HepG2 (cell line): ENCODE data around the gene ADCY7.

Experiments used
- FOXK1 ChIP-seq: sonication (generic); formaldehyde crosslinking; IDR thresholded peaks from 2 replicates; pipeline ENCODE4 v1.4.0; 2020; ENCODE audit warnings: low read depth, missing genetic modification reagents, borderline replicate concordance
- IKZF1 ChIP-seq: fragments of 450-650 bp; IDR thresholded peaks from 2 replicates; pipeline ENCODE4 v1.7.1; 2016
- KLF11 ChIP-seq: IDR thresholded peaks from 2 replicates; pipeline ENCODE4 v1.6.1; 2016; ENCODE audit warnings: missing compliant biosample characterization
- KLF13 ChIP-seq: sonication (generic); formaldehyde crosslinking; IDR thresholded peaks from 2 replicates; pipeline ENCODE4 v1.4.0; 2020; ENCODE audit warnings: mild to moderate bottlenecking, missing genetic modification reagents
- MED8 ChIP-seq: sonication (generic); formaldehyde crosslinking; IDR thresholded peaks from 2 replicates; pipeline ENCODE4 v1.8.1; 2023; ENCODE audit warnings: mild to moderate bottlenecking, missing genetic modification reagents; ENCODE audit not compliant: insufficient replicate concordance
- NR1H2 ChIP-seq: sonication (generic); formaldehyde crosslinking; IDR thresholded peaks from 2 replicates; pipeline ENCODE4 v1.8.1; 2022; ENCODE audit warnings: low read depth, missing genetic modification reagents, borderline replicate concordance
- SMAD1 ChIP-seq: sonication (generic); formaldehyde crosslinking; IDR thresholded peaks from 2 replicates; pipeline ENCODE4 v1.4.0; 2020; ENCODE audit warnings: missing genetic modification reagents, low read depth, mild to moderate bottlenecking, borderline replicate concordance
- ZZZ3 ChIP-seq: sonication (generic); formaldehyde crosslinking; IDR thresholded peaks from 2 replicates; pipeline ENCODE4 v1.4.0; 2020; ENCODE audit warnings: missing genetic modification reagents, mild to moderate bottlenecking, borderline replicate concordance
- TF ChIP-seq, protein P1 (sequence below): sonication (generic); formaldehyde crosslinking; conservative IDR thresholded peaks from 2 replicates; pipeline ENCODE4 v1.8.1; 2023; ENCODE audit warnings: missing genetic modification reagents
- TF ChIP-seq, protein P2 (sequence below), 2 experiments: IDR thresholded peaks; 2 replicates each; pipeline ENCODE4 v1.6.1; 2011 to 2012; ENCODE audit warnings: low read length in 2 of 2, borderline replicate concordance in 1 of 2, low read depth in 1 of 2, mild to moderate bottlenecking in 1 of 2, moderate library complexity in 1 of 2
- TF ChIP-seq, protein P3 (sequence below), 2 experiments: sonication (generic) in 1 of 2; formaldehyde crosslinking in 1 of 2; IDR thresholded peaks; 2 replicates each; pipeline versions ENCODE4 v1.5.1 to v1.6.1; 2011 to 2020; ENCODE audit warnings: borderline replicate concordance in 1 of 2, low read depth in 1 of 2, low read length in 1 of 2, mild to moderate bottlenecking in 1 of 2, missing genetic modification reagents in 1 of 2, moderate library complexity in 1 of 2
- TF ChIP-seq, protein P4 (sequence below): sonication (generic); formaldehyde crosslinking; IDR thresholded peaks from 2 replicates; pipeline ENCODE4 v1.4.0; 2020; ENCODE audit warnings: missing genetic modification reagents, borderline replicate concordance
- TF ChIP-seq, protein P5 (sequence below): sonication (generic); formaldehyde crosslinking; IDR thresholded peaks from 2 replicates; pipeline ENCODE4 v1.8.1; 2023; ENCODE audit warnings: mild to moderate bottlenecking, inconsistent platforms, moderate library complexity, missing genetic modification reagents, borderline replicate concordance
- TF ChIP-seq, protein P6 (sequence below): sonication (generic); formaldehyde crosslinking; IDR thresholded peaks from 2 replicates; pipeline ENCODE4 v1.4.0; 2020; ENCODE audit warnings: missing genetic modification reagents

DNA sequence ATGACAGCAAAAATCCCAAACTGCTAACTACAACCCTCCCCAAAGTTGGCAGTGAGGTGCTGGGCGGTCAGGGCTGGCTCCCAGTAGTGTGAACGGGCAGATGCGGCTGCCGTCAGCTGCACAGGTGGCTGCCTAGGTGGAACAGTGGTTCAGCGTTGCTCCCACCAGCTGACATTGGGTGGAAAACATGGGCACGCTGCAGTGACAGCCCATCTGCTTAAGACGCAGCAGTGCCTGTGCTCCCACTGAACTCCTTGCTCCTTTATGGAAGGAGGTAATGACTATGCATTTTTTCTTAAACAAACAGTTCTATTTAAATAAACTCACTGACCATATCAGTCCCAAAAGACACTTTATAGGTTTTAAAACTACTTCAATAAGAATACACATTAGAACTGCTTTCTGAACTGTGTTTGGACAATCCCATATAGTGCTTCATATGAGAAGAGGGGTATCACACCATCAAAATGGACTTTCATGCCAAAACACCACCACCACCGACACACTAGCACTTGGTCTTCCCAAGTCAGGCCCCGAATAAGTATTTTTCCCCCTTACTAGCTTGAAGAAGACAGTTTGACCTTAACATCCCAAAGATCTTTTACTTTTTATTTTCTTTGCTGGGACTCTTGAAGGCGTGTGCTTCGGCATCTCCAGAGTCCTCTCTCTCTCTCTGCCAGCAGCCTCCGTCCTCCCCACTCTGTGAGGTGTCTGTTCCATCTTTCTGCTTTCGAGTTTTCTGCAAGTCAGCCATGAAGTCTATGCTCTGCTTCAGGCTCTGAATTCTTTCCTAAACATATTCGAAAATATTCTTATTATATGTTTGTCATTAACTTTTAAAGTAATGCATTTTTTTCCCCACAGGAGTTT is 68.0 kb downstream of the ADCY7 start:
- TF ChIP-seq, protein P1, sequence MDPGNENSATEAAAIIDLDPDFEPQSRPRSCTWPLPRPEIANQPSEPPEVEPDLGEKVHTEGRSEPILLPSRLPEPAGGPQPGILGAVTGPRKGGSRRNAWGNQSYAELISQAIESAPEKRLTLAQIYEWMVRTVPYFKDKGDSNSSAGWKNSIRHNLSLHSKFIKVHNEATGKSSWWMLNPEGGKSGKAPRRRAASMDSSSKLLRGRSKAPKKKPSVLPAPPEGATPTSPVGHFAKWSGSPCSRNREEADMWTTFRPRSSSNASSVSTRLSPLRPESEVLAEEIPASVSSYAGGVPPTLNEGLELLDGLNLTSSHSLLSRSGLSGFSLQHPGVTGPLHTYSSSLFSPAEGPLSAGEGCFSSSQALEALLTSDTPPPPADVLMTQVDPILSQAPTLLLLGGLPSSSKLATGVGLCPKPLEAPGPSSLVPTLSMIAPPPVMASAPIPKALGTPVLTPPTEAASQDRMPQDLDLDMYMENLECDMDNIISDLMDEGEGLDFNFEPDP (CRISPR knock-in tag) = no peak
- TF ChIP-seq, protein P2, sequence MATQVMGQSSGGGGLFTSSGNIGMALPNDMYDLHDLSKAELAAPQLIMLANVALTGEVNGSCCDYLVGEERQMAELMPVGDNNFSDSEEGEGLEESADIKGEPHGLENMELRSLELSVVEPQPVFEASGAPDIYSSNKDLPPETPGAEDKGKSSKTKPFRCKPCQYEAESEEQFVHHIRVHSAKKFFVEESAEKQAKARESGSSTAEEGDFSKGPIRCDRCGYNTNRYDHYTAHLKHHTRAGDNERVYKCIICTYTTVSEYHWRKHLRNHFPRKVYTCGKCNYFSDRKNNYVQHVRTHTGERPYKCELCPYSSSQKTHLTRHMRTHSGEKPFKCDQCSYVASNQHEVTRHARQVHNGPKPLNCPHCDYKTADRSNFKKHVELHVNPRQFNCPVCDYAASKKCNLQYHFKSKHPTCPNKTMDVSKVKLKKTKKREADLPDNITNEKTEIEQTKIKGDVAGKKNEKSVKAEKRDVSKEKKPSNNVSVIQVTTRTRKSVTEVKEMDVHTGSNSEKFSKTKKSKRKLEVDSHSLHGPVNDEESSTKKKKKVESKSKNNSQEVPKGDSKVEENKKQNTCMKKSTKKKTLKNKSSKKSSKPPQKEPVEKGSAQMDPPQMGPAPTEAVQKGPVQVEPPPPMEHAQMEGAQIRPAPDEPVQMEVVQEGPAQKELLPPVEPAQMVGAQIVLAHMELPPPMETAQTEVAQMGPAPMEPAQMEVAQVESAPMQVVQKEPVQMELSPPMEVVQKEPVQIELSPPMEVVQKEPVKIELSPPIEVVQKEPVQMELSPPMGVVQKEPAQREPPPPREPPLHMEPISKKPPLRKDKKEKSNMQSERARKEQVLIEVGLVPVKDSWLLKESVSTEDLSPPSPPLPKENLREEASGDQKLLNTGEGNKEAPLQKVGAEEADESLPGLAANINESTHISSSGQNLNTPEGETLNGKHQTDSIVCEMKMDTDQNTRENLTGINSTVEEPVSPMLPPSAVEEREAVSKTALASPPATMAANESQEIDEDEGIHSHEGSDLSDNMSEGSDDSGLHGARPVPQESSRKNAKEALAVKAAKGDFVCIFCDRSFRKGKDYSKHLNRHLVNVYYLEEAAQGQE (IDR thresholded peaks at IDR 0.05; ENCODE audit: borderline replicate concordance in 1 of 2, low read depth in 1 of 2, low read length in 2 of 2) = no peak
- TF ChIP-seq MED8 (CRISPR knock-in tag) (no peak), NR1H2 (CRISPR knock-in tag) (no peak), ZZZ3 (CRISPR knock-in tag) (no peak), KLF13 (CRISPR knock-in tag) (no peak), SMAD1 (CRISPR knock-in tag) (no peak), IKZF1 (no peak), KLF11 (CRISPR knock-in tag) (no peak), FOXK1 (CRISPR knock-in tag) (no peak)
- TF ChIP-seq, protein P3, sequence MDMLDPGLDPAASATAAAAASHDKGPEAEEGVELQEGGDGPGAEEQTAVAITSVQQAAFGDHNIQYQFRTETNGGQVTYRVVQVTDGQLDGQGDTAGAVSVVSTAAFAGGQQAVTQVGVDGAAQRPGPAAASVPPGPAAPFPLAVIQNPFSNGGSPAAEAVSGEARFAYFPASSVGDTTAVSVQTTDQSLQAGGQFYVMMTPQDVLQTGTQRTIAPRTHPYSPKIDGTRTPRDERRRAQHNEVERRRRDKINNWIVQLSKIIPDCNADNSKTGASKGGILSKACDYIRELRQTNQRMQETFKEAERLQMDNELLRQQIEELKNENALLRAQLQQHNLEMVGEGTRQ (IDR thresholded peaks at IDR 0.05; ENCODE audit: low read depth, low read length) = no peak
- TF ChIP-seq, protein P3 (CRISPR knock-in tag; IDR thresholded peaks at IDR 0.05; ENCODE audit: borderline replicate concordance) = no peak
- TF ChIP-seq, protein P4, sequence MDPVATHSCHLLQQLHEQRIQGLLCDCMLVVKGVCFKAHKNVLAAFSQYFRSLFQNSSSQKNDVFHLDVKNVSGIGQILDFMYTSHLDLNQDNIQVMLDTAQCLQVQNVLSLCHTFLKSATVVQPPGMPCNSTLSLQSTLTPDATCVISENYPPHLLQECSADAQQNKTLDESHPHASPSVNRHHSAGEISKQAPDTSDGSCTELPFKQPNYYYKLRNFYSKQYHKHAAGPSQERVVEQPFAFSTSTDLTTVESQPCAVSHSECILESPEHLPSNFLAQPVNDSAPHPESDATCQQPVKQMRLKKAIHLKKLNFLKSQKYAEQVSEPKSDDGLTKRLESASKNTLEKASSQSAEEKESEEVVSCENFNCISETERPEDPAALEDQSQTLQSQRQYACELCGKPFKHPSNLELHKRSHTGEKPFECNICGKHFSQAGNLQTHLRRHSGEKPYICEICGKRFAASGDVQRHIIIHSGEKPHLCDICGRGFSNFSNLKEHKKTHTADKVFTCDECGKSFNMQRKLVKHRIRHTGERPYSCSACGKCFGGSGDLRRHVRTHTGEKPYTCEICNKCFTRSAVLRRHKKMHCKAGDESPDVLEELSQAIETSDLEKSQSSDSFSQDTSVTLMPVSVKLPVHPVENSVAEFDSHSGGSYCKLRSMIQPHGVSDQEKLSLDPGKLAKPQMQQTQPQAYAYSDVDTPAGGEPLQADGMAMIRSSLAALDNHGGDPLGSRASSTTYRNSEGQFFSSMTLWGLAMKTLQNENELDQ (CRISPR knock-in tag) = no peak
- TF ChIP-seq, protein P5, sequence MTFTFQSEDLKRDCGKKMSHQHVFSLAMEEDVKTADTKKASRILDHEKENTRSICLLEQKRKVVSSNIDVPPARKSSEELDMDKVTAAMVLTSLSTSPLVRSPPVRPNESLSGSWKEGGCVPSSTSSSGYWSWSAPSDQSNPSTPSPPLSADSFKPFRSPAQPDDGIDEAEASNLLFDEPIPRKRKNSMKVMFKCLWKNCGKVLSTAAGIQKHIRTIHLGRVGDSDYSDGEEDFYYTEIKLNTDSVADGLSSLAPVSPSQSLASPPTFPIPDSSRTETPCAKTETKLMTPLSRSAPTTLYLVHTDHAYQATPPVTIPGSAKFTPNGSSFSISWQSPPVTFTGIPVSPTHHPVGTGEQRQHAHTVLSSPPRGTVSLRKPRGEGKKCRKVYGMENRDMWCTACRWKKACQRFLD = no peak
- TF ChIP-seq, protein P6, sequence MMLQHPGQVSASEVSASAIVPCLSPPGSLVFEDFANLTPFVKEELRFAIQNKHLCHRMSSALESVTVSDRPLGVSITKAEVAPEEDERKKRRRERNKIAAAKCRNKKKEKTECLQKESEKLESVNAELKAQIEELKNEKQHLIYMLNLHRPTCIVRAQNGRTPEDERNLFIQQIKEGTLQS (CRISPR knock-in tag) = no peak
